ENCODE results near the gene CATSPERZ.

The CATSPERZ gene, protein sequence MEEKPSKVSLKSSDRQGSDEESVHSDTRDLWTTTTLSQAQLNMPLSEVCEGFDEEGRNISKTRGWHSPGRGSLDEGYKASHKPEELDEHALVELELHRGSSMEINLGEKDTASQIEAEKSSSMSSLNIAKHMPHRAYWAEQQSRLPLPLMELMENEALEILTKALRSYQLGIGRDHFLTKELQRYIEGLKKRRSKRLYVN

DNA sequence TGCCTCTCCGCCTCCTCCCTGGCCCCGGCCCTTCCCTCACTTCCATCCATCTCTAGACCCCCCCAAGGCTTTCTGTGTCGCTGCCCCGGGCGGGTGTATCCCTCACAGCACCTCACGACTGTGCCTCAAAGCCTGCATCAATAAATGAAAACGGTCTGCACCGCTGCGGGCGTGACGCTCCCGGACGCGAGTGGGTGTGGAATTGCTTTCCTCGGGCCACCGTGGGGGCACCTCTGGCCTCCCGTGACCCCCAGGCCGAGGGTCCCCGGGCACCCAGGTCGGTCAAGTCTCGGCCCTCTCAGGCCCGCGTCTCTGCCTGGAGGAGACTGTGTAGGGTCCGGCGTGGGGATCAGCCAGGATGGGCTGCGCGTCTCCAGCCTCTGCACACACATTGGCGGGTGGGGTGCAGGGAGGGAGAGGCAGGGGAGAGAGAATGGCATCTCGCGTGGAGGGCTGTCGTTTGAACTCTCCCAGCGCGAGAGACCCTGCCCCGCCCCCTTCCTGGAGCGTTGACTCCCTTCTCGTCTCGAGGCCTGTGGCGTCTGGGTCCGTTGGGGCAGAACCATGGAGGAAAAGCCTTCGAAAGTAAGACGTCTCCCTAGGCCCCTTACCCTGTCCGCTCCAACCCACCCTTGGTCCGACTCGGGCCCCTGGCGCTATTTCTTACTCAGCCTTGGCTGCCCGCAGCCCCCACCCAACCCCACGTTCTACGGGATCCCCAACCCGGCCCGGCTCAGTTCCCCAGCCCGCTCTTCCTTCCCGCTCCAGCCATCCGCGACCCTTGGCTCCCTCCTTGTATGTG is at the start of gene CATSPERZ:
Gene CATSPERZ, plus strand, starts transcription at position 512 of the 802 bp plus-strand sequence. Its CDS starts 53 bp downstream, at position 565.
- no peak for DNase-seq

DNA sequence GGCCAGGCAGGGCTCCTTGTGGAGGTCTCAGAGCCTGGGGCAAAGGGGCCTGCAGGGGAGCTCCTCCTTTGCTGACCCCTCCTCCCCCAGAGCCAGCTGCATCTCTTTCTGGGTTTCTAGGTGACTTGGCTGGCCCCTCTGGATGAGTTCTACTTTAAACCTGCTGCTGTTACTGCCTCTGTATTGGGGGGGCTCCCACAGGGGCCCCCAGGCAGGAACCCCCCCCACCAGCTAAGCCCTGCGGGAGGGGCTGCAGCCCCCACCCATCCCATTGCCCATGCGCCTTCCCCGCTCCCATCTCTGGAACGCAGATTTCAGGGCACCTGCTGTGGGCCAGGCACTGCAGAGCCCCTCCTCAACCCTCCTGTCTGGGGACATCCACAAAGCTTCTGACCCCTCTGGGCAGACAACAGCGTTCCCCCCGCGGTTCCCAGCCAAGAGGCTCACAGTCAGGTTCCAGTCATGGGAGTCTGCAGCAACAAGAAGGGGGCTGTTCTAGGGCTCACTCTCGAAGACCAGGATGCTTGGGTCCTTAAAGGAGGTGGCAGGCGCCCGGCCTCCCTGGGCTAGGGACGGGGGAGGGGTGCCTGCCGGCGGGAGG is 49.6 kb upstream of the CATSPERZ start:
- no peak for DNase-seq

DNA sequence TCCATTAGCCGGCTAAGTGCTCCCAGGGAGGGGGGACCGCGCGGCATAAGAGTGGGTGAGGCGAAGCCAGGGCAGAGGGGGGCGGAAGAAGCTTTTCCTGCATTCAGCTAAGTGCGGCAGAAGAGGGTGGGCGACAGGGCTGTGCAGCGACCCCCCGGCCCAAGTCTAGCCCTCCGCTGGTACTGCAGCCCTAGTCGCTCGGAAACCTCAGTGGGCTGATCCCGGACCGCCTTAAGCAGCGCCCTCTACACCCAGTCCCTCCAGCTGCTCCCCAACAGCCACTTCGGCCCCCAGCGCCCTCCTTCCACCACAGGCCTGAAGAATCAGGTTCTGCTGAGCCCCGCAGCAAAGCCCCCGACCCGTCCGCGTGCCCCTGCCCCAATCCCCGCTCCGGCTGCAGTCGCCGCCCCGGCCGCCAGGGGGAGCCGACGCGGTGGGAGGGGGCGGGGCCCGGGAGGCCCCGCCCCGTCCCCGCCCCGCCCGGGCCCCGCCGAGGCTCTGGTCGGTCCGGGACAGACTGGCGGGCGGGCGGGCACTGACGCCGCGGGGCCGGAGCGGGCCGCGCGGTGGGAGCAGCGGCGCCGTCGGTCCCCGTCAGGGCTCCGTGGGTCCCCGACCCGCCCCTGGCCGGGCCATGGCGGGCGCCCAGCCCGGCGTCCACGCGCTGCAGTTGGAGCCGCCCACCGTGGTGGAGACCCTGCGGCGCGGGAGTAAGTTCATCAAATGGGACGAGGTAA is 49.0 kb upstream of the CATSPERZ start, which contains the start of gene PLCB3:
Gene PLCB3, plus strand, starts transcription at position 515 of the 737 bp plus-strand sequence. Its CDS starts 120 bp downstream, at position 635.
- peak; percentile 68 for DNase-seq

DNA sequence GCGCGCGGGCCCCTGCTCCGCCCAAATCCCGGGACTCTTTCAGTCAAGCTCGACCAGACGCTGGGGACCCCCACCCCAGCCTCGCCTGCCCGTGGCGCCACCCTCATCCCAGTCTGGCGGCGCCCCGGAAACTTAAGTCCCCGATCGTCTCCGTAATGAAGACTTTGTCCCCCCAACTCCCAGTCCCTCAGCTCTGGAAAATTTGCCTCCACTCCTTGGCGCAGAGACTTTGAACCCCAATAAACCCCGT is 48.5 kb upstream of the CATSPERZ start:
- no peak for DNase-seq

DNA sequence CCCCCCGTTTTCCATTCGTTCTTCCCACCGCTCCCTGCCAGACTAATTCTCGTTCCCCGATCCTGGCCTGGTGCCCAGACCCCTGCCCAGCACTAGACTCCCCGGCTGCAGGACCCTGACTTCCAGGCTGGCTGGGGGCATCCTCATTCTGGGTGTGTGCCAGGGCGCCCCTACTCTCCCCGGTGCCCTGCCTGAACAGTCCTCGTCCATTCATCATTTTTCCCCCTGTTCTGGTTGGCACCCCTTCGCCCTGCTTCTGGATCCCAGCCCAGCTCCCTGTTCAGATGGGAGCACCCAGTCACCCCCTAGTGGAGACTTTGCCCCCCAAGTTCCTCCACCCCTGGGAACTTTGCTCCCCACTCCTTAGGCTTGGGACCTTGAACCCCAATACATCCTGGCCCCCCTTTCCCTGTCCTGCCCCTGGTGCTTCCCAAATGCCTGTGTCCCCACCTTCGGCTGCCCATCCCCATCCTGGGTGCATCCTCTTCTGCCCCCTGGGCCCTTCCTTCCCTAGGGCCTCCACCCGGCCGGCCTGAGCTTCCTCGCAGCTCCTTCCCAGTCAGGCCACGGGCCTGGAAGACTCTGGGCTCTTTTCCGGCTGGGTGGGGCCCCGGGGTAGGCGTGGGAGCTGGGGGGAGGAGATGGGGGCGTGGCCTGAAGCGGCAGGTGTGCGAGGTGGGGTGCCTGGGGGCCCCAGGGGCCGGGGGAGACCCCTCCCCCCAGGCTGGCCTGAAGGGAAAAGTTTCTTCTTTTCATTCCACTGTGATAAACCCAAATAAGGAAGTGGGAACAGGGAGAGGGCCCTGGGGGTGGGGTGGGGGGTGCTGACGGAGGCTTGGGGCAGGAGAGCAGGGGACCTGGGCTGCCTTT is 47.9 kb upstream of the CATSPERZ start:
- DNase-seq: no peak

DNA sequence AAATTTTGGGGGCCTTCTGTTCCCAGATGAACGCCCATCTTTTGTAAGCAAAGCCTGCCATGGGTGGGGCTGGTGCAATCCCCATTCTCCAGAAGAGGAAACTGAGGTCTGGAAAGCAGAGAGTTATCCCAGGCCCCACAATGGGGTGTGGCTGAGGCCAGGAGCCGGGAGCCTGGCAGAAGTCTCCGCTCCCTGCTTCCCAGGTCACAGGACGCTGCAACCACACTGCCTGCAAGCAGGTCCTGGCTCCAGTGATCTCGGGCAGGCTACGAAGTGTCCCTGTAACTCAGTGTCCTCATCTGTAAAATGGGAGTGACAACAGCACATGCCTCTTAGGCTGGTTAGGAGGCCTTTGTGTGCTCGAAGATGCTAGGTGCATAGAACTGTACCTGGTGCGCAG is 47.1 kb upstream of the CATSPERZ start:
- no peak for DNase-seq

DNA sequence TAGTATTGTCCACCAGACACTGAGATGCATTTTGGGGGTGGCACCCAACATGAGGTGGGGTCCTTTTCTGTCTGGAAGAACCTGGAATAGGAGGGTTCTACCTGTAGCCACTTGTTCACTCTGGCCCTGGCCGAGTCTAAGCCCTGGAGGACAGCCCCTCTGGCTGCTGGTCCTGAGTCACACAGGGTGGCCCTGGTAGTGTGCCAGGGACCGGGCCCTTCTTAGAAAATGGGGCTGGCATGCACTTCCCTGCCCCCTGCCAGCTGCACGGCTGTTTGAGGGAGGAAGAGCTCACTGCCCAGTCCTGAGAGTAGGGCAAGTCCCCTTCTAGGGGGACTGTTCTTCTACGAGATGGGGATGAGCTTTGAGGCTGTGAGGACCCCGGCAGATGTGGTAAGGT is 46.7 kb upstream of the CATSPERZ start:
- DNase-seq: no peak

DNA sequence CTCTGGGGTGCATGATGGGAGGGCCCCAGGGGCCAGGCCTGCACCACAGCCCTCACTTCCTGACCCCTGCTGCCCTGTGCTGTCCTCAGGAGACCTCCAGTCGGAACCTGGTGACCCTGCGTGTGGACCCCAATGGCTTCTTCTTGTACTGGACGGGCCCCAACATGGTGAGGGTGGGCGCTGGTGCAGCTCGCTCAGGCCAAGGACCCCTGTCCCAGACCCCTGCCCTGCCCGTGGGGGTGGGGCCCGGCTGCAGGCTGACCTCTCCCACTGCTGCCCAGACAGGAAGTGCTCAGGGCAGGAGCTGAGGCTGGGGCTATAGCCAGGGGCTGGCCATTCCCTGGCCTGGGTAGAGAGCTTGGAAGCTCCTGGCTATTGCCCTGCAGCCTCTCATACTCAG is 45.8 kb upstream of the CATSPERZ start:
- DNase-seq: no peak

DNA sequence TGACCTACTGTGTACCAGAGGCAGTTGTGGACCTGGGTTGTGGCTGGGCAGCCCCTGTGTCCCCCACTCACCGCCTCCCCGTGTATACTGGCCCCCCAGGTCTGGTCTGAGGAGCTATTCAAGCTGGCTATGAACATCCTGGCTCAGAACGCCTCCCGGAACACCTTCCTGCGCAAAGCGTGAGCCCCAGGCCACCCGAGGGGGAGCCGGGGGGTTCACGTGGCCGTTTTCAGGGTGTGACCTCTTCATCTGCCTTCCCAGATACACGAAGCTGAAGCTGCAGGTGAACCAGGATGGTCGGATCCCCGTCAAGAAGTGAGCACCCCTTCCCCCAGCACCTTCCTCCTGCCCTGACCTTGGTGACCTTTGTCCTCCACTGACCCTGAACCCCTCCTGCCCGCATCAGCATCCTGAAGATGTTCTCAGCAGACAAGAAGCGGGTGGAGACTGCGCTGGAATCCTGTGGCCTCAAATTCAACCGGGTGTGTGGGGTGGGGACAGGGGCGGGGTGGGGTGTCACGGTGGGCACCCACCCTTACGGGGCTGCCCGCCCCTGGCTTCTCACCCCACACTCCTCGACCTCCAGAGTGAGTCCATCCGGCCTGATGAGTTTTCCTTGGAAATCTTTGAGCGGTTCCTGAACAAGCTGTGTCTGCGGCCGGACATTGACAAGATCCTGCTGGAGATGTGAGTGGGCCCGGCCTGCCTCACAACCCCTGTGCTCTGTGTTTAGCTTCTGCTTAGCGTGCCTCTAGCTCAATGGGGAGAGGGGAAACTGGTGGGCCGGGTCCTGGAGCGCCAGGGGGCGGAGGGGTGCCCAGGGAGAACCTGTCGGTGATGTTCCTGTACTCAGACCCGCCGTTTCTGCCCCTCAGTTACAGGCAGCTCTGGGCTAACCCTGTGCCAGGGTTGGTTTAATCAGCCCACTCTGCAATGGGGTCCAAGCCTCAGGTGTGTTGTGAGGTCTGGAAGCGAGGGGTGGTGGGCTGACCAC is 44.7 kb upstream of the CATSPERZ start:
- no peak for DNase-seq

DNA sequence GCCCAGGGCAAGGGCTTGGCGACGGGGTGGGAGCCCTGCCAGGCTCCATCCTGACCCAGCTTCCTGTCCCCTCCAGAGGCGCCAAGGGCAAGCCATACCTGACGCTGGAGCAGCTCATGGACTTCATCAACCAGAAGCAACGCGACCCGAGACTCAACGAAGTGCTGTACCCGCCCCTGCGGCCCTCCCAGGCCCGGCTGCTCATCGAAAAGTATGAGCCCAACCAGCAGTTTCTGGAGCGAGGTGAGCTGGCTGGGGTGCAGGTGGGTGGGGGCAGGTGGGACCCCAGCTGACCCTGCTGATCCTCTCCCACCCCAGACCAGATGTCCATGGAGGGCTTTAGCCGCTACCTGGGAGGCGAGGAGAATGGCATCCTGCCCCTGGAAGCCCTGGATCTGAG is 43.9 kb upstream of the CATSPERZ start:
- no peak for DNase-seq

DNA sequence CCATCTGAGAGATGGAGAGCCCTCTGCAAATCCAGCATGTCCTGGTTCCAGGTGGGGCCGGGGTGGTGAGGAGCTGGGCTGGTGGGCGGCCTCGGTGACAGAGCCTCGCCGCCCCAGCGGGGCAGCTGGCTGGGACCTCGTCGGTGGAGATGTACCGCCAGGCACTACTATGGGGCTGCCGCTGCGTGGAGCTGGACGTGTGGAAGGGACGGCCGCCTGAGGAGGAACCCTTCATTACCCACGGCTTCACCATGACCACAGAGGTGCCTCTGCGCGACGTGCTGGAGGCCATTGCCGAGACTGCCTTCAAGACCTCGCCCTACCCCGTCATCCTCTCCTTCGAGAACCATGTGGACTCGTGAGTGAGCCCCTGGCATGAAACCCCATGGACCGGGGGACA is 41.8 kb upstream of the CATSPERZ start:
- no peak for DNase-seq

DNA sequence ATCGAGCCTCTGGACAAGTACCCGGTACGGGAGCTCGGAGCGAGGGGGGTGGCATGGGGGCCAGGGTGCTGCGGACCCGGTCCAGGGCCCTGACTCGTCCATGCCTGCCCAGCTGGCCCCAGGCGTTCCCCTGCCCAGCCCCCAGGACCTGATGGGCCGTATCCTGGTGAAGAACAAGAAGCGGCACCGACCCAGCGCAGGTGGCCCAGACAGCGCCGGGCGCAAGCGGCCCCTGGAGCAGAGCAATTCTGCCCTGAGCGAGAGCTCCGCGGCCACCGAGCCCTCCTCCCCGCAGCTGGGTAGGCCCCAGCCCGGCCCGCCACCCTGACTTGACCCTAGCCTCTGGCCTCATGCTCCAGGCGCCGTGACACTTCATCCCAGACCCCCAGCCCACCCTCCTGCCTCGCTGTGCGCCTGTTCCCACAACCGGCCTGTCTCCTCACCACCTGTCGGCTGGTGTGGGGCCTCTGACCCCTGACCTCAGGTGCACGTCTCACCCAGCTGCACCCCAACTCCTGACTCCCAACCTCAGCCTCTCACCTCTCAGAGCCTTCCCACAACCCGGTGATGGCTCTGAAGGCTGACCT is 41.1 kb upstream of the CATSPERZ start:
- no peak for DNase-seq

DNA sequence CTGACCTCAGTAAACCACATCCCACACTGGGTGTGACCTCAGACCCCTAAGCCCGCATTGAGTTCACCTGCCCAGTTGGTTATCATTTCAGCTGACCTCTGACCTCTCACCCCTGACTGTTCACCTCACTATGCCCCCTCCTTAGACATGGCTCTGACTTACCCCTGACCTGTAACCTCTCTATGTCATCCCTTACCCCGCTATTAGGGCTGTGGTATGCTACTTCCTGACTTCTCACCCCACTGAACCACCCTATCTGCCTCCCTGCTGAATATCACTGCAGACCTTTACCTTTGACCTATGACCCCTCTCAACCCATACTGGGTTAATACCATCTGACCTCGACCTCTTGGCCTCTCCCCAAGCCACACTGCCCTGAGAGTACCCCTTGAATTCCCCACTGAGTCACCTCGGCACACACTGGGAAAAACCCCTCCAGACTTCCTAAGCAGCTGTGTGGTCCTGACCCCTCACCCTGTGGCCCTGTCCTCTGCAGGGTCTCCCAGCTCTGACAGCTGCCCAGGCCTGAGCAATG is 40.6 kb upstream of the CATSPERZ start:
- no peak for DNase-seq

DNA sequence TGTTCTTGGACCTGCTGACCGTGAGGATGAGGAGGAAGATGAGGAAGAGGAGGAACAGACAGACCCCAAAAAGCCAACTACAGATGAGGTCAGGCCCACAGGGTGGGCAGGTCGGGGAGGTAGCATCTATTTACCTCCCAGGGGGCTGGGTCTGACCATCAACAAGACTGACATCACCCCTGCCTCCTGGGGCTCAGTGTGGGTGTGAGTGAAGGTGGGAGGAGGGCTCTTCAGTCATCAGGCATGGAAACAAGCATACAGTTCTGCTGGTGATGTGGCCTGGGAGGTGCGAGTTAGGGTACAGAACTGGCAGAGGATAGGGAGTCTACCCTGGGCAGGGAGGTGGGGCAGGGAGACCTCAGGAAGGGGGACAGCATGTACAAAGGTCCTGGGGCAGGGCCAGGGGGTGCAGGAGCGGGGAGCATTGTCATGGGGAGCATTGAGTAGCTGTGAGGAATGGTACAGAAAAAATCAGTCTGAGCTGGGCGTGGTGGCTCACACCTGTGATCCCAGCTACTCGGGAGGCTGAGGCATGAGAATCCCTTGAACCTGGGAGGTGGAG is 39.9 kb upstream of the CATSPERZ start:
- DNase-seq: no peak

DNA sequence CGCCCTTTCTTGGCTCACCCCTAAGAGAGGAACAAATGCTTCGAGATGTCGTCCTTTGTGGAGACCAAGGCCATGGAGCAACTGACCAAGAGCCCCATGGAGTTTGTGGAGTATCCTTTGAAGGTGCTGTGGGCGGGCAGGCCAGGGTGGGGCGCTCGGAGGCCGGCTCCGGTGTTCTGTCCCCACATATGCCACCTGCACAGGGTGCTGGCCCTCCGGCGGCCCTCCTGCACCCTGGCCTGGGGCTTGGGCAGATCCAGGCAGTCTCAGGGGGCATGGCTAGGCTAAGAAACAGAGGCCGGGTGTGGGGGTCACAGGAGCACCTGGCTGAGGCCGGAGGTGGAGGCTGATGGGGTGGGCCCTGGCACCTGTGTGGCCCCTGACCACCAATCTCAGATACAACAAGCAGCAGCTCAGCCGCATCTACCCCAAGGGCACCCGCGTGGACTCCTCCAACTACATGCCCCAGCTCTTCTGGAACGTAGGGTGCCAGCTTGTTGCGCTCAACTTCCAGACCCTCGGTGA is 38.5 kb upstream of the CATSPERZ start:
- DNase-seq: no peak

DNA sequence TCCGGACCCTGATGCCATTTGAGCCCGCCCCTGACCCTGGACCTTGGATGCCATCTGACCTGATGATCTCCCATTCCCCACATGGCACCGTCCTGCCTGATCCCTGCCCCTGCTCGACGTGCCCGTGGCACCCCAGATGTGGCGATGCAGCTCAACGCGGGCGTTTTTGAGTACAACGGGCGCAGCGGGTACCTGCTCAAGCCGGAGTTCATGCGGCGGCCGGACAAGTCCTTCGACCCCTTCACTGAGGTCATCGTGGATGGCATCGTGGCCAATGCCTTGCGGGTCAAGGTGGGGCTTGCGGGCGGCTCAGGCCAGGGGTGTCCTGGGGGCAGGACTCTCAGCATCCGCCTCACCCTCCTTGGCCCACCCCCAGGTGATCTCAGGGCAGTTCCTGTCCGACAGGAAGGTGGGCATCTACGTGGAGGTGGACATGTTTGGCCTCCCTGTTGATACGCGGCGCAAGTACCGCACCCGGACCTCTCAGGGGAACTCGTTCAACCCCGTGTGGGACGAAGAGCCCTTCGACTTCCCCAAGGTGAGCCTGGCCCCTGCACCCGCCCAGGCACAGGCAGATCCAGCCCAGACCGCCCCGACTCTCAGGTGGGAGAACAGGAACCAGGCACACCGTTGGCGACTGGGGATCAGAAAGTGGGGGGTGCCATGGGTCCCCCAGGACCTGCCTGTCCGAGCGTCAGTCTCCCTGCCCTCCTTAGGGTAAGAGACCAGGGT is 37.7 kb upstream of the CATSPERZ start:
- no peak for DNase-seq

DNA sequence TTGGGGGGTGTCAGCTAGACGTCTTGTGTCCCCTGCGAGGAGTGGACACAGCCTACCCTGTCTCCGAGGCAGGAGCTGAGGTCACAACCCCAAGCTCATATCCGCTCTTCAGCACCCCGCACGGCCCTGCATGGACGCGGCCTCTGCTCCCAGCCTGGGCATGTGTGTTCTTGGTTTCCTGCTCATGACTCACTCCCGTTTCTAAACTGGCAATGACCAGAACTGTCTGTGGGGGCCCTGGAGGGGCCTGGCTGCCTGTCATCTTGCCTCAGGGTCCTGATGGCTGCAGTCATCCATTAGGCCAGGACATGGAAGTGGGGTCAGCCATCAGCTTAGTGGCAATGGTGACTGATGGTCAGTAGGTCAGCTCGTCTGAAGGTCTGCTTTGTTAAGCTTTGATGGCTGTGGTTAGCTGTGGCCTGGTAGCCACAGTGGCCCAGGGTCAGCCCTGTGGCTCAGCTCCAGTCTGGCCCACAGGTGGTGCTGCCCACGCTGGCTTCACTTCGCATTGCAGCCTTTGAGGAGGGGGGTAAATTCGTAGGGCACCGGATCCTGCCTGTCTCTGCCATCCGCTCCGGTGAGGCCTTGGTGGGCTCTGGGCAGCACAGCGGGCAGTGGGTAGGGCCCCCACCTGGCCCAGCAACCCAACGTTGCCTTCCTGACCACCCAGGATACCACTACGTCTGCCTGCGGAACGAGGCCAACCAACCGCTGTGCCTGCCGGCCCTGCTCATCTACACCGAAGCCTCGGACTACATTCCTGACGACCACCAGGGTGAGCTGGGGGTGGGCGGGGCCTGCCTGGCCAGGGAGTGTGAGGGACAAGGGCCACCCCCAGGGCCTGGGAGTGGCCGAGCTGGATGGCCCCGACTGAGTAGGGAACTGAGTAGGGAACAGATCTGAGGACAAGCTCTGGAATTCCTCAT is 36.9 kb upstream of the CATSPERZ start:
- DNase-seq: no peak

DNA sequence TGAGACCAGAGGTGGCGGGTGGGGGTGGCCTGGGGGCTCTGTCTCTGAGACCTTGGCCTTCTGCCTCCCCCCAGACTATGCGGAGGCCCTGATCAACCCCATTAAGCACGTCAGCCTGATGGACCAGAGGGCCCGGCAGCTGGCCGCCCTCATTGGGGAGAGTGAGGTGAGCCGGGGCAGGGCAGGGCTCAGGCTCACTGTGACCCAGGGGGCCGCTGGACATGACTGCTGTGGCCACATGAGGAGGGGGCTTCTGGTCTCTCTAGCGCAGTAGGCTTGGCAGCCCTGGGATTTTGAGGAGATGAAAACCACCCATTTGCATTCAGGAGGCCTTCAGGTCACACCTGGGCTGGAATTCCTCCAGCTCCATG is 36.2 kb upstream of the CATSPERZ start:
- DNase-seq: no peak

Measured in stimulated activated CD4-positive, alpha-beta T cell treated with anti-CD3 and anti-CD28 coated beads, Interleukin-12 subunit alpha, Interleukin-12 subunit beta, amount 100 ng/mL, for 4 hours (primary cell).